HCT116 (cell line): ENCODE data around the gene SKIC8. TPM values are rescaled to one million over a fixed set of nuclear protein-coding genes. Genes with fewer than 3 reads are reported as not detected.
"Not testable (repeated sequence)": the region's sequence is repeated elsewhere in the genome, so short reads cannot be mapped to it uniquely, and the experiment has no call there.

ENCODE experiments used
- ATAC-seq: fragments of 200-7000 bp; cut with Tn5 transposase; 2 replicates; pipeline ENCODE4 v1.9.1; 2020; ENCODE audit warnings: mild to moderate bottlenecking, moderate library complexity
- BruUV-seq: library from RNA; stranded (reverse); fragments of 400-500 nt; replicated peaks from 2 replicates; lab custom pipeline; 2021; lab: Mats Ljungman, UMichigan
- CTCF ChIA-PET: fragments of 300-600 bp; sonication (Branson Sonifier 250); formaldehyde crosslinking; loops from one replicate; lab custom pipeline; 2021; ENCODE audit warnings: antibody characterized with exemption; lab: Charles Lee
- POLR2A ChIA-PET: fragments of 300-600, 350-600 bp; sonication (Branson Sonifier 250); formaldehyde crosslinking; loops from one replicate; lab custom pipeline; 2021; ENCODE audit warnings: antibody characterized with exemption; lab: Charles Lee
- RAD21 ChIA-PET, 2 experiments: fragments of 300-600 bp; sonication (Branson Sonifier 250); formaldehyde crosslinking; loops; one replicate each; lab custom pipeline; 2023; ENCODE audit warnings: low total read pairs in 2 of 2; ENCODE audit not compliant: uncharacterized antibody in 2 of 2, unreplicated experiment in 2 of 2, low non-redundant PET in 1 of 2; lab: Charles Lee
- DNase-seq: peaks from one replicate; pipeline ENCODE4 v3.0.0-alpha.2; 2010; ENCODE audit warnings: low read depth, low spot score
- H2AFZ ChIP-seq: fragments of 200-600 bp; shearing (Covaris generic), sonication (generic); 2 replicates; pipeline ENCODE4 v1.6.1; 2017; ENCODE audit warnings: low read depth, mixed run types, mixed read lengths, antibody characterized with exemption, low read length; ENCODE audit not compliant: poor library complexity, severe bottlenecking
- H3K27ac ChIP-seq: 2 replicates; pipeline ENCODE4 v1.5.1; 2012; ENCODE audit warnings: low read depth, low read length
- H3K27me3 ChIP-seq: fragments of 200-600 bp; sonication (generic); 2 replicates; pipeline ENCODE4 v1.6.1; 2016; ENCODE audit warnings: mixed run types, low read length, mixed read lengths; ENCODE audit not compliant: insufficient read depth
- H3K36me3 ChIP-seq, 2 experiments: fragments of 200-500 bp in 1 of 2; fragments of 200-600 bp in 1 of 2; sonication (Bioruptor generic) in 1 of 2; sonication (generic) in 1 of 2; 2 replicates each; pipeline versions ENCODE4 v1.5.1 to v1.6.1; 2014 to 2016; ENCODE audit warnings: low read length in 2 of 2, inconsistent platforms in 1 of 2, mixed read lengths in 1 of 2, mixed run types in 1 of 2; ENCODE audit not compliant: insufficient read depth in 2 of 2, control insufficient read depth in 1 of 2
- H3K4me1 ChIP-seq, 2 experiments: fragments of 200-600 bp in 1 of 2; sonication (generic) in 1 of 2; 2 replicates each; pipeline versions ENCODE4 v1.5.1 to v1.6.1; 2012 to 2017; ENCODE audit warnings: low read length in 2 of 2, inconsistent platforms in 1 of 2, mild to moderate bottlenecking in 1 of 2, mixed read lengths in 1 of 2, mixed run types in 1 of 2, moderate library complexity in 1 of 2; ENCODE audit not compliant: insufficient read depth in 2 of 2, control insufficient read depth in 1 of 2
- H3K4me2 ChIP-seq: fragments of 200-600 bp; sonication (generic); 2 replicates; pipeline ENCODE4 v1.6.1; 2017; ENCODE audit warnings: mixed run types, low read length, mixed read lengths
- H3K4me3 ChIP-seq, 2 experiments: fragments of 200-600 bp in 1 of 2; sonication (generic) in 1 of 2; replicated peaks in 1 of 2; 2 replicates each; pipeline ENCODE4 v1.5.1; 2011 to 2016; ENCODE audit warnings: low read length in 2 of 2, control low read depth in 1 of 2, low read depth in 1 of 2, mild to moderate bottlenecking in 1 of 2, mixed read lengths in 1 of 2, mixed run types in 1 of 2
- H3K79me2 ChIP-seq: fragments of 200-600 bp; sonication (generic); 2 replicates; pipeline ENCODE4 v1.6.1; 2017; ENCODE audit warnings: mild to moderate bottlenecking, mixed run types, low read length, moderate library complexity, mixed read lengths; ENCODE audit not compliant: insufficient read depth
- H3K9ac ChIP-seq: fragments of 200-600 bp; sonication (generic); 2 replicates; pipeline ENCODE4 v1.6.1; 2016; ENCODE audit warnings: low read length, mixed read lengths
- H3K9me2 ChIP-seq: fragments of 200-600 bp; sonication (generic), shearing (Covaris generic); 2 replicates; pipeline ENCODE4 v1.6.1; 2017; ENCODE audit warnings: mixed run types, mild to moderate bottlenecking, moderate library complexity; ENCODE audit not compliant: insufficient read depth
- H3K9me3 ChIP-seq, 2 experiments: fragments of 200-500 bp in 1 of 2; fragments of 200-600 bp in 1 of 2; sonication (Bioruptor generic) in 1 of 2; sonication (generic) in 1 of 2; 2 replicates each; pipeline ENCODE4 v1.6.1; 2014 to 2017; ENCODE audit warnings: low read length in 2 of 2, mixed read lengths in 2 of 2, inconsistent platforms in 1 of 2, low read depth in 1 of 2, mild to moderate bottlenecking in 1 of 2, mixed run types in 1 of 2, moderate library complexity in 1 of 2; ENCODE audit not compliant: control insufficient read depth in 1 of 2, insufficient read depth in 1 of 2
- H4K20me1 ChIP-seq: fragments of 200-600 bp; sonication (generic), shearing (Covaris generic); 2 replicates; pipeline ENCODE4 v1.6.1; 2017; ENCODE audit warnings: mixed run types, mild to moderate bottlenecking, moderate library complexity; ENCODE audit not compliant: insufficient read depth
- CEBPB ChIP-seq: IDR thresholded peaks from 2 replicates; pipeline ENCODE4 v1.6.1; 2012; ENCODE audit warnings: low read depth
- POLR2AphosphoS5 ChIP-seq: IDR thresholded peaks from 2 replicates; pipeline ENCODE4 v1.6.1; 2011; ENCODE audit warnings: mild to moderate bottlenecking, low read depth, low read length, moderate library complexity
- SRF ChIP-seq: IDR thresholded peaks from 2 replicates; pipeline ENCODE4 v1.6.1; 2012; ENCODE audit warnings: low read depth
- intact Hi-C: fragments of 100-400 bp; cut with micrococcal nuclease; formaldehyde crosslinking; loops from 2 replicates; pipeline ENCODE4 v1.10.0; 2022
- total RNA-seq: library from RNA; stranded (reverse); gene quantifications from one replicate; pipeline ENCODE4 v1.2.1, GENCODE V29; 2021; ENCODE audit not compliant: unreplicated experiment
- TF ChIP-seq, protein P1 (sequence below), 3 experiments: fragments of 200-600 bp in 1 of 3; sonication (generic) in 1 of 3; IDR thresholded peaks in 2 of 3; conservative IDR thresholded peaks in 1 of 3; 2 replicates each; pipeline ENCODE4 v1.5.1; 2012 to 2017; ENCODE audit warnings: low read depth in 2 of 3, low read length in 2 of 3, antibody characterized with exemption in 1 of 3, borderline replicate concordance in 1 of 3, control low read depth in 1 of 3, mild to moderate bottlenecking in 1 of 3, mixed read lengths in 1 of 3, mixed run types in 1 of 3, moderate library complexity in 1 of 3; ENCODE audit not compliant: insufficient read depth in 1 of 3

The SKIC8 gene
- total RNA-seq, 1 experiment from 2014 or later = 57.1 TPM

DNA sequence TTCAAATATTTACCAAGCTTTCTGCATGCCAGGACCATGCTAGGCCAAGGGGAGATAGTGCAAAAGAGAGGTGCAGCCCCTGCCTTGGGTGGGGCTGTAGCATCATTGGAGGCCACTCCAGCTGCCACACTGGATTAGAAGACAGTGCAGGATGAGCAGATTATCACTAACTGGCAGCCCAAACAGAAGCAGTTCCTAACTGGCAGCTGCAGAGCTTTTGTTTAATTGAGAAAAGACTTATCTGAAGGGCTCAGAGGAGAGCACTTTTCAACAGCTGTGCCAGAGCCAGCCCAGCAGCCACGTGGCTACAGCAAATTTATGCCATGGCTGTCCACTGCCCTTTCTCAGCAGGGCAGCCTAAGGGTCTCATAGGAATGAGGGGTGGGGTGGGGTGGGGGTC lies 51.5 kb downstream of the SKIC8 start:
- H3K27me3 ChIP-seq = no peaks in the 10 kb centered on the region
- H3K79me2 ChIP-seq = no peaks in the 10 kb centered on the region
- no peak for ATAC-seq
- H4K20me1 ChIP-seq = no peaks in the 10 kb centered on the region
- H3K9ac ChIP-seq = no peak overlapping the region
- H3K36me3 ChIP-seq = no peaks in the 10 kb centered on the region
- H3K9me3 ChIP-seq = no peaks in the 10 kb centered on the region
- H3K27ac ChIP-seq = no peak overlapping the region
- H2AFZ ChIP-seq = no peak overlapping the region
- no peaks in the 10 kb centered on the region for H3K9me2 ChIP-seq
- POLR2A ChIA-PET = no interaction called here
- intact Hi-C loops = no loop called here
- DNase-seq = no peak
- RAD21 ChIA-PET = no interaction called here
- H3K4me1 ChIP-seq = no peaks in the 10 kb centered on the region
- no peak overlapping the region for H3K4me3 ChIP-seq
- no peak overlapping the region for H3K4me2 ChIP-seq
- TF ChIP-seq SRF = no peak
- TF ChIP-seq CEBPB = no peak
- TF ChIP-seq, protein P1, sequence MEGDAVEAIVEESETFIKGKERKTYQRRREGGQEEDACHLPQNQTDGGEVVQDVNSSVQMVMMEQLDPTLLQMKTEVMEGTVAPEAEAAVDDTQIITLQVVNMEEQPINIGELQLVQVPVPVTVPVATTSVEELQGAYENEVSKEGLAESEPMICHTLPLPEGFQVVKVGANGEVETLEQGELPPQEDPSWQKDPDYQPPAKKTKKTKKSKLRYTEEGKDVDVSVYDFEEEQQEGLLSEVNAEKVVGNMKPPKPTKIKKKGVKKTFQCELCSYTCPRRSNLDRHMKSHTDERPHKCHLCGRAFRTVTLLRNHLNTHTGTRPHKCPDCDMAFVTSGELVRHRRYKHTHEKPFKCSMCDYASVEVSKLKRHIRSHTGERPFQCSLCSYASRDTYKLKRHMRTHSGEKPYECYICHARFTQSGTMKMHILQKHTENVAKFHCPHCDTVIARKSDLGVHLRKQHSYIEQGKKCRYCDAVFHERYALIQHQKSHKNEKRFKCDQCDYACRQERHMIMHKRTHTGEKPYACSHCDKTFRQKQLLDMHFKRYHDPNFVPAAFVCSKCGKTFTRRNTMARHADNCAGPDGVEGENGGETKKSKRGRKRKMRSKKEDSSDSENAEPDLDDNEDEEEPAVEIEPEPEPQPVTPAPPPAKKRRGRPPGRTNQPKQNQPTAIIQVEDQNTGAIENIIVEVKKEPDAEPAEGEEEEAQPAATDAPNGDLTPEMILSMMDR (IDR thresholded peaks at IDR 0.05 in 2 of 3, conservative IDR thresholded peaks at IDR 0.05 in 1 of 3; ENCODE audit: borderline replicate concordance in 1 of 3, insufficient read depth in 1 of 3, low read depth in 2 of 3, low read length in 2 of 3) = no peak
- TF ChIP-seq POLR2AphosphoS5 = no peak
- TF ChIP-seq, all 23 proteins: peak for 0
- CTCF ChIA-PET = no interaction called here
- BruUV-seq = no TSS peak

DNA sequence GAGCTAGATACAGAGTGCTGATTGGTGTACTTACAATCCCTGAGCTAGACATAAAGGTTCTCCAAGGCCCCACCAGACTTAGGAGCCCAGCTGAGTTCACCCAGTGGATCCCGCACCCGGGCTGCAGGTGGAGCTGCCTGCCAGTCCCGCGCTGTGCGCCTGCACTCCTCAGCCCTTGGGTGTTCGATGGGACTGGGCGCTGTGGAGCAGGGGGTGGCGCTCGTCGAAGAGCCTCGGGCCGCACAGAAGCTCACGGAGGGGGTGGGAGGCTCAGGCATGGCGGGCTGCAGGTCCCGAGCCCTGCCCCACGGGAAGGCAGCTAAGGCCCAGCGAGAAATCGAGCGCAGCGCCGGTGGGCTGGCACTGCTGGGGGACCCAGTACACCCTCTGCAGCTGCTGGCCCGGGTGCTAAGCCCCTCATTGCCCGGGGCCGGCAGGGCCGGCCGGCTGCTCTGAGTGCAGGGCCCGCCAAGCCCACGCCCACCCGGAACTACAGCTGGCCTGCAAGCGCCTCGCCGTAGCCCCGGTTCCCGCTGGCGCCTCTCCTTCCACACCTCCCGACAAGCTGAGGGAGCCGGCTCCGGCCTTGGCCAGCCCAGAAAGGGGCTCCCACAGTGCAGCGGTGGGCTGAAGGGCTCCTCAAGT lies 53.3 kb downstream of the SKIC8 start:
- RAD21 ChIA-PET, POLR2A ChIA-PET: not testable (repeated sequence)

DNA sequence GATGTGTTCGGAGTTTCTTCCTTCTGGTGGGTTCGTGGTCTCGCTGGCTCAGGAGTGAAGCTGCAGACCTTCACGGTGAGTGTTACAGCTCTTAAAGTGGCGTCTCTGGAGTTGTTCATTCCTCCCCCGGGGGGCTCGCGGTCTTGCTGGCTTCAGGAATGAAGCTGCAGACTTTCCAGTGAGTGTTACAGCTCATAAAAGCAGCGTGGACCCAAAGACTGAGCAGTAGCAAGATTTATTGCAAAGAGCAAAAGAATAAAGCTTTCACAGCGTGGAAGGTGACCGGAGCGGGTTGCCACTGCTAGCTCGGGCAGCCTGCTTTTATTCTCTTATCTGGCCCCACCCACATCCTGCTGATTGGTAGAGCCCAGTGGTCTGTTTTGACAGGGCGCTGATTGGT lies 54.0 kb downstream of the SKIC8 start:
- H3K27me3 ChIP-seq, H3K27ac ChIP-seq, H3K9me3 ChIP-seq, CTCF ChIA-PET, H3K9me2 ChIP-seq, H3K79me2 ChIP-seq, H4K20me1 ChIP-seq, RAD21 ChIA-PET, H3K9ac ChIP-seq, H2AFZ ChIP-seq, DNase-seq, ATAC-seq, H3K4me3 ChIP-seq, H3K4me2 ChIP-seq, intact Hi-C loops, POLR2A ChIA-PET, BruUV-seq, H3K36me3 ChIP-seq, H3K4me1 ChIP-seq: not testable (repeated sequence)

More for the DNA sequence above, 53.3 kb downstream of the SKIC8 start:
- ATAC-seq, H3K79me2 ChIP-seq, H3K27ac ChIP-seq, H3K9me3 ChIP-seq, DNase-seq, H3K9me2 ChIP-seq, H3K9ac ChIP-seq, H4K20me1 ChIP-seq, H3K4me3 ChIP-seq, intact Hi-C loops, H3K36me3 ChIP-seq, H3K27me3 ChIP-seq, CTCF ChIA-PET, H3K4me1 ChIP-seq, BruUV-seq, H3K4me2 ChIP-seq, H2AFZ ChIP-seq: not testable (repeated sequence)
